ENCODE data around the gene GPSM3.
"Not testable (repeated sequence)": the region's sequence is repeated elsewhere in the genome, so short reads cannot be mapped to it uniquely, and the experiment has no call there.

The GPSM3 gene

DNA sequence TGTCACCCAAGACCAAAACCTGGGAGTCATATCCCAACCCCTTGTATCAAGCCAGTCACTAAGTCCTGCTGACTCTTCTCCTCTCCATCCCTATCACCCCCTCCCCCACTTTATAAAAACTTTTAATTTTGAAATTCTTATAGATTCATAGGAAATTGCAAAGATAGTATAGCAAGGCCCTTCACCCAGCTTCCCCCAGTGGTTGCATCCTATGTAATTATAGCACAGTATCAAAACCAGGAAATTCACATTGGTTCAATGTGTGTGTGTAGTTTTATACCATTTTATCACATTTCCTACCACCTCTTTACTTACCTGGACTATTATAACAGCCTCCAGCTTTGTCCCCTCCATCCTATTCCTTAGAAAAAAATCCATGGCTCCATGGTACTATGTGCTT is 34.4 kb downstream of the GPSM3 start:
- Histone ChIP-seq H3K27ac (no peak overlapping the region), H3K4me3 (no peak overlapping the region)

DNA sequence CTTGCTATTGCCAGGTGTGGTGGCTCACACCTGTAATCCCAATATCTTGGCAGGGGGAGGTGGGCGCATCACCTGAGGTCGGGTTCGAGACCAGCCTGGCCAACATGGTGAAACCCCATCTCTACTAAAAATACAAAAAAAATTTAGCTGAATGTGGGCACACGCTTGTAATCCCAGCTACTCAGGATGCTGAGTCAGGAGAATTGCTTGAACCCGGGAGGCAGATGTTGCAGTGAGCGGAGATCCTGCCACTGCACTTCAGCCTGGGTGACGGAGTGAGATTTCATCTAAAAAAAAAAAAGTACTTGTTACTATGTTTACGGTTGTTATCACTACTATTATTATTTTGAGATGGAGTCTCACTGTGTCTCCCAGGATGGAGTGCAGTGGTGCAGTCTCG is 35.6 kb downstream of the GPSM3 start:
- Histone ChIP-seq H3K4me3 (no peak overlapping the region), H3K27ac (no peak overlapping the region)

DNA sequence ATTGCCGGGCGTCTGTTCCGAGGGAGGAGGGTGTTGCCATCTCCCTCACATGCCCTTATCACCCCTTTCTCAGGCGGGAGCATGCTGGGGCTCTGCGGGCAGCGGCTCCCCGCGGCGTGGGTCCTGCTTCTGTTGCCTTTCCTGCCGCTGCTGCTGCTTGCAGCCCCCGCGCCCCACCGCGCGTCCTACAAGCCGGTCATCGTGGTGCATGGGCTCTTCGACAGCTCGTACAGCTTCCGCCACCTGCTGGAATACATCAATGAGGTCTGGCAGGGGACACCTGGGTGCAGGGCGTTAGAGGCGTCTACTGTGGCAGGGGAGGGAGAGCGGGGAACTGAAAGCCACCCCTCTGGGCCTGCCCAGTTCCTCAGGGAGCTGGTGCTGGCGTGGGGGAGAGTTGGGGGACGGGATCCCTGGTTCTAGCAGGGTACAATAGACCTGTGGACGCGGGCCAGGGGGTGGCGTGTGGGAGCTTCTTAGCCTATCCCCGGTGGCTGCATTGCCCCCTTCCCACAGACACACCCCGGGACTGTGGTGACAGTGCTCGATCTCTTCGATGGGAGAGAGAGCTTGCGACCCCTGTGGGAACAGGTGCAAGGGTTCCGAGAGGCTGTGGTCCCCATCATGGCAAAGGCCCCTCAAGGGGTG is 37.8 kb downstream of the GPSM3 start:
- Histone ChIP-seq H3K27ac (peak overlapping the region; percentile 31 to 96 (median 86)), H3K4me3 (peak overlapping the region; percentile 56 to 78 (median 71))

DNA sequence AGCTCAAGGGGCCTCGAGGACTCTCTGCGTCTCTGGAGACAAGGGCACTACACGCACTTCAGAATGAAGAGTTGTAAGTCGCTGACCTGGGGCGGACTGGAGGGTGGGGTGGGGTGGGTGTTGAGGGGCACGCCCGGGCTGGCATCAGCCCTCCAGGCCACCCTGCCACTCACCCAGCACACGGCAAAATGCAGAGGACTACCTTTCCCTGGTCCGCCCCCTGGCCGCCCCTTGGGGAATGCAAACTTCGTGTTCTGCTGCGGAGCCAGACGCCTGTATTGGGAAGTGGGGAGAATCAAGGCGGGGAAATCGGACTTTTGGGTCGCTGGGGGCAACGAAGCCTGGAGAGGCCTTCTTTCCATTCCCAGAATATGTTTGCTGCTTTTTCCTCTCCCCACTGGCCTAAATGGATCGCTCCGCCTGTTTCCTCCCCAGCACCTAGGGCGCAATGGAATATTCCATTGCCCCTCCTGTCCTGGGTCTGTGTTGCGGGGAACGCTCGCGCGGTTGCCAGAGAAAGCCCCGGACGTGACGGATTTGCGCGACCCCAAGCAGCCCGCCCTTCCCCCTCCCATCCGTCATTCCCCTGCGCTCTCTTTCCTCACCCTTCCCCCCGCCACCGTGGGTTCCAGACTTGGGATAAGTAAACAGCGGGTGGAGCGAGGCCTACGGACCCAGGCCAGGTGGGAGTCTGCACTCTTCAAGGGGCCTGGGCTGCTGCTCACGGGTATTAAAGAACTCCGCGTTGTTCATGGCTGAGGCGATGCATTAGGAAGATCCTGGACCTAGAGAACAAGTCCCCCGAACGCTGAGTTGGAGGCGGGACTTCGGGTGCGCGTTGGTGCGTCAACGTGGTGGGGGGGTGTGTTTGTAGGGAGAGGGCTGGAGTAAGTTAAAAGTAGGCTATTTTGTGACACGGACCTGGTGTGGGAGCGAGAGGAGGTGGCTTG is 38.6 kb downstream of the GPSM3 start, which contains the start of gene PPT2:
Gene PPT2 (plus strand): TSS at position 578 of the 950 bp plus-strand sequence. CDS start 454 bp downstream, outside the sequence.
- H3K27ac ChIP-seq, result peak within 1 kb of the TSS; percentile 31 to 96 (median 86)
- peak within 1 kb of the TSS; percentile 56 to 78 (median 71) for H3K4me3 ChIP-seq

DNA sequence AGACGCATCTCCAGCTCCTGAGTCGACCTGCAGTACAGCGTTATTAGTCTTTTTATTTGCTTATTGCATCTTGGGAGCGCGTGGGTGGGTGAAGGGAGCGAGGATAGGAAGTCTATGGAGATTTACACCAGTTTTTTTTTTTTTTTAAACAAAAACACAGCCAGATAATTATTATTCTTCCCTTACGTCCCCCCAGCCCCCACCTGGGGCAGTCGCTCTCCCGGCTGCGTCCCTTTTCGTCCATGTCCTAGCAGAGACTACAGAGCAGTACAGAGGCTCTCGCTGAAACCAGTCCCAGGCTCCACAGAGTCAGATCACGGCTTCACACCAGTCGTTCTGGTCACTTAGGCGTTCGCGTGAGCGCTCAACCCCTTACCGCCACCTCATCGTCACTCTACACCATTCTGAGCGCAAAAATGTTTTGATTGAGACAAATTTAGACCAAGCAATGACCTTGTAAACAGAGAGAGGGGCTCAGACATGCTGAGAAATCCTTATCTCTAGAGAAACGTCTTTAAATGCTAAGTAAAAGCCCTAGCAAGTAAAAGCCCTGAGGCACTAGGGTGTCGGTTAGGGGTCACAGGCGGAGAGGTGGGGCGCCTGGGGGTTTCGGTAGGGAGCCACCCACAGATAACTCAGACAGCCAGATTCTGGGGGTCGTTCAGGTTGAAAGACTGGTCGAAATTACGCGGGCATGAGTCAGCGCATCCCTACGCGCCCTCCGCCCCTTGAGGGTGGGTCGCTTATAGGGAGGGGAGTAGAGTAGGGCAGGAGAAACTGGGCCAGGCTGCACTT is 39.5 kb downstream of the GPSM3 start:
- Histone ChIP-seq H3K27ac (peak overlapping the region; percentile 0 to 96 (median 86)), H3K4me3 (peak overlapping the region; percentile 56 to 78 (median 71))

DNA sequence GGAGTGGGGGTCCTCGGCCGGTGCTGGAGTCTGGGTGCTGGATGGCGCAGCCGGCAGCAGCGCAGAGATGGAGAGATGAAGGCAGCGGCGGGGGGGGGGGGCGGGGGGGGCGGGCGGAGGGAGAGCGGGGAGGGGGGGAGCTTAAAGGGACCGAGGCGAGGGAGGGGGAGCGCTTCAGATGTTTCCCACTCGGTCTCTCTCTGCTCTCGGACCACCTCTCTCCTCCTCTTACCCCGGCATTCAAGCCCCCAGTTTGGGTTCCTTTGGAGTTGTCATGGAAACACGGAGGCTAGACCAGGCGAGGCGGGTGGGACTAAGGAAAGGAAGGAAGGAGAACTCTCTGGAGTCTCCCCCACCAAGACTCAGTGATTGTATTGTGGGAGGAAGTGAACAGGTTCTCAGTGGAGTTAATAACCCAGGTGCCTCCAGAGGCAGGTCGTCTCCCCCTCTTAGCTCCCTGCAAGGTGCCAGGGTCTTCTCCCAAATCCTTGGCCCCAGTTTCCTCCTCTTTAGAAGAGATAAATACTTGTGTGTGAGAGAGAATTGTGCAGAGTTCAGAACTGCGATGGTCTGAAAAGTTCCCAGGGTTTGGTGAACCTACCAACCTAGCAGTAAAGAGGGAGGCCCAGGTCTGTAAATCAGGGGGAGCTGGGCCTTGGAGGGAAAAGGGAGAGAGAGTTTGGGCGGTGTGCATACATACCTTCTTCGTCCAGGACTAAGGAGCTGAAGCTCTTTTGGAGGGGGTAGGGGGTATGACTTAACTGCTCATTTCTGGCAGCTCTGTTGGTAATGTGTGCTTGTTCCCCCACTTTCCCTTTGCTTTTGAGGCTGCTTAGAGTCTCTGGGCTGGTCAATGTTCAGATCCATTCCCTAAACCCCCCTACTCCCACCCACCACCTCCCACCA is 40.3 kb downstream of the GPSM3 start, which contains the start of gene PRRT1:
Gene PRRT1 (minus strand): TSS at position 77 of the 906 bp plus-strand sequence. CDS start 112 bp downstream, outside the sequence.
- Histone ChIP-seq H3K4me3 (peak within 1 kb of the TSS in 6 of 7 experiments; percentile 56 to 78 (median 72)), H3K27ac (peak within 1 kb of the TSS in 17 of 21 experiments; percentile 19 to 96 (median 87))

DNA sequence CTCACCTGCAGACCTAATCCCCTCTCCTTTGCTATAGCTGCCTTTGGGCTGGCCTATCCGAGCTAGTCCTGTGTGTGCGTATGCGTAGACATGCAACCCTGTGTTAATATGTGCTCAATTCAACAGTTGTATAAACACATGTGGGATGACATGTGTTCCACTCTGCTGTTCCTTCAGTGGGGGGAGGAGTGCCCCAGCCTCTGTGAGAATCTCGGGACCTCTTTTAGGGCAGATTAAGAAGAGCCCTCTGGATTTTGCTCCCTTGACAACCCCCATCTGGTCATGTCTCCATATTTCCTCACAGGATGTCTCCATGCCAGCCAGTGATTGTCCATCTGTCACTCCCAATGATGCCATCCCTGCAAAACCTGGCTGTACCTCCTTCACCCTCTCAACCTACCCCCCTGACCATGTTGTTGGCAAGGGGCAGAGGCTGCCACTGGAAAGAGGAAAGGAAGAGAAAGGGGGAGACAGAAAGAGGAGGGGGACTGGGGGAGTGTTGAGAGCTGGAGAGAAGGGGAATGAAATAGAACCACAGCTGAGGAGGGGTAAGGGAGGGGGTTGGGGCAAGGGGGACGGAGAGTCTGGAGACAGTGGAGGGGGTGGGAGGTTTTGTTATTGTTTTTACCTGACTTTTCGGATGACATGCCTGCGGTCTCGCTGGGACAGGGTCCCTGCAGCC is 41.1 kb downstream of the GPSM3 start:
- Histone ChIP-seq H3K4me3 (peak overlapping the region in 3 of 7 experiments; percentile 13 to 27 (median 26)), H3K27ac (peak overlapping the region in 1 of 21 experiments; percentile 77)

DNA sequence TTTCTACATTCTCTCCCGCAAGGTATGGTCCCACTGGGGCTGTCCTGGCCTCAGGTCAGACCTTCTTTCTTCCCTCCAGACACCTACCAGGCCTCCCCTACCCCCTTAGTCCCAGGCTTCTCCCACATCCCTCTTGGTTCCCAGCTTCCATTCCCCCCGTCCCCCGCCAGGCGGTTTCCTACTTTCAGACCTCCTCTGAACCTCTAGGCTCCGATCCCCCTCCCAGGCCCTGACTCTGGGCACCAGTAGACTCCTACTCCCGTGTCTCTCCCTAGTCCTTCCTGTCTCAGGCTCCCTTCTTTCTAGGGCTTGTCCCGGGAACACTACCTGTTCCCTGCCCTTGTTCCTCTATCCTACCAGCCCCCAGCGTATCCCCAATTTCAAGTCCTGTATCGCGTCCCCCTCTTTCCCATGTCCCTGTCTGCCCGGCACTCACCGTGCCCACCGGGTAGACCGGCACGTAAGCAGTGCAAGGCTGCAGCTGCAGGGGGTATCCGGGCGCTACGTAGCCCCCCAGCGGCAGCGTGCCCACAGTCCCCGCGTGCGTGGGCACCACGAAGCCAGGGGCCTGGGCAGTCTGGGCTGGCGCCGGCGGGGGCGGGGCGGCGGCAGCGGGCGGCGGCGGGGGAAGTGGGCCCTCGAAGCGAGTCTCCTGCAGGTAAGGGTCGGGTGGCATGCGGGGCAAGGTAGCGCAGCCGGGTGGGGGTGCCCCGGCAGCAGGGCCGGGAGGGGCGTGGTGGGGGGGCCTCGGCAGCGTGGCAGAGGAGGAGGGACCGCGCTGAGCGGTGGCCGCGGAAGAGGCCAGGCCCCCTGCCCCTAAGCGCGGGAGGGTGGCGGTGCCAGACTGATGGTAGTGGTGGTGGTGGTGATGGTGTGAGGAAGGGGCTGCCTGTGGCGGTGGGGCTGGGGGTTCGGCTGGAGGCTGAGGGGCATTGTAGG is 42.2 kb downstream of the GPSM3 start:
- Histone ChIP-seq H3K4me3 (no peak overlapping the region), H3K27ac (no peak overlapping the region)

DNA sequence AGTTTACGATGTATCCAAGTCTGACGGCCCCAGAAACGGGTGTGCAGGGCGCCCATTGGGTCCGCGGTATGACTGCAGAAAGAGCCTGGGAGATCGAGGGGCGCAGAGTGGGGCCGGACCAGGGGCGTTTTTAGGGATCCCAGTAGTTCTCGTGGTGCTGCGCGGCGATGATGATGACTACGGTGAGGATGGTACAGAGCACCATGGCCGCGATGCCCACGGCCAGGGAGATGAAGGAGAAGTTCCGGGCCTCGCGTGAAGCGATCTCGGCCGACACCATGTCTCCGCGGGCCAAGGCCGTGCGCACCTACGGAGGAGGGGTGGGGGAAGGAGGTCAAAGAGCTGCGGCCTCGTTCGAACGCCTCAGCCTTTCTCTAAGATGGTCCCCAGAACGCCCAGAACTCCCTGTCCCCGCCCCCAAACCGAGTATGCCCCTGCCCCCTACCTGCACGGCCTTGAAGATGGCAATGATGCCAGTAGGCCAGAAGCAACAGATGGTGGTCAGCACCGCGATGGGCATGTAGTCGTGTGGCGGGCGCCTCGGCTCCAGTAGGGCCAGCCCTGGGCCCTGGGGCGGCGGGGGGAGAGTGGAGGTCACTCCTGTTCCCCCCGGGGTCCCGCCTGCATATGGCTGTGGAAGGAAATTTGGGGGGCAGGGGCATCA is 43.2 kb downstream of the GPSM3 start:
- Histone ChIP-seq H3K27ac (peak overlapping the region in 2 of 21 experiments; percentile 5 to 44), H3K4me3 (peak overlapping the region; percentile 15 to 43 (median 25))

DNA sequence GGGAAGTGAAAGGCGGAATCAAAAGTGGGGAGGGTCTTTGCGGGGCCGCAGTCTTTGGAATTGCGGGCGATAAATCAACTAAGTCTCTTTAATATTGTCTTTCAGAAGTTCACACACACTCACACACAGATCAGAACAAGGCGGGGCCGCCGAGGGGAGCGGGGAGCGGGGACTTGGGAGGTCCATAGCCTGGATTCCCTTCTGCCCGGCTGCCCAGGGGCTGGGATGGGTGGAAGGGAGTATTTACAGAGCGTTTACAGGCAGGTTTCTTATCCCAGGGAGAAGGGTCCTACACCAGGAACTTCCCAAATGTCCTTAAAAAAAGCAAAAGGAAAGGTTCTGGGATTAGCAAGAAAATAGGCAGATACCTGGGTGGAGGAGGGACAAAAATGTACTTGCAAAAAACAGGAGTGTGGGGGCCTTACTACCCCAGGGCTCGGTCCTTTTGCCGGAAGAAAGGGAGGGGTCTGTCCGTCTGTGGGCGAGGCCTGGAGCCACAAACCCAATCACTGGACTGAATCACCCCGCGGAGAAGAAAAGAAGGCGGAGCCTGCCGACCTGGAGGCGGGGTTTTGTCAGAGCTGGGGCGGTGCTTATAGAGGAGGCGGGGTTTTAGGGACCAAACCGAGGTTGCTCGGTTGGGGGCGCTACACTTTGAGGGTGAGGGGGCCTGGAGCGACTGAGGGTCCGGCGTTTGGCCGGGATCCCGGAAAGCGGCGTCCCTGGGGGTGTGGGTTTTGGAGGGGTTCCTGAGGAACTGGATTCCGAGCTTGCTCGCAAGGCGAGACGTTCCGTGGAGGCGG is 44.0 kb downstream of the GPSM3 start:
- peak overlapping the region; percentile 15 to 43 (median 25) for H3K4me3 ChIP-seq
- H3K27ac ChIP-seq, result peak overlapping the region in 7 of 21 experiments; percentile 15 to 59 (median 44)

DNA sequence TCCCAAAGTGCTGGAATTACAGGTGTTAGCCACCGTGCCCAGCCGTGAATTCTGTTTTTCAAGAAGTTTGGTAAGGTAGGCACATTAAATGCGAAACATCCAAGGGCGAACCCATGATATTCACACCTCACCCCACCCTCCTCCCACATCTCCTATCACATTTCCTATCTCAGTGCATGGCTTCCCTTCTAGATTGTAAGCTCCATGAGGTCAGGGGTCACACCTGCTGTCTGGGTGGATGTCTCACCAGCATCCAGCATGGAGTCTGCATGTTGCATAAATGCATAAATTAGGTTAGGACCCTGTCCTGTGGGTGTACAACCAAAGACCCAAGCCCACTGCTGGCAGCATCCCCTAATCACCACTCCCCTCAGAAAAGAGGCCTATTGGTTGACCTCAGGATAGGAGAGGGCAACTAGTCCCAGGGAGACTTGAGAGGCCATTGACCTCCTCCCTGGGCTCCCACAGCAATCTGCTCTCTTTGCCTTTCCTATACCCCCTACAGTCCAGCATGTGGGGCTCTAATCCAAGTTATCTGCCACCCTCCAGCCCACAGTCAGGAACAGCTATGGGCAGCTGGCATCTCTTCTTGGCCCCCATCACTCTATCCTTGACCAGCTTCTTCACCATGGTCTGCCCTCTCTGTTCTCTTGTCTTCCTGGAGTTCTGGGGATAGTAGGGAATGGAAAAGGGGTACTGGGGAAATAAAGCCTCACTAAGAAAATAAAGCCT is 44.9 kb downstream of the GPSM3 start:
- no peak overlapping the region for H3K27ac ChIP-seq

DNA sequence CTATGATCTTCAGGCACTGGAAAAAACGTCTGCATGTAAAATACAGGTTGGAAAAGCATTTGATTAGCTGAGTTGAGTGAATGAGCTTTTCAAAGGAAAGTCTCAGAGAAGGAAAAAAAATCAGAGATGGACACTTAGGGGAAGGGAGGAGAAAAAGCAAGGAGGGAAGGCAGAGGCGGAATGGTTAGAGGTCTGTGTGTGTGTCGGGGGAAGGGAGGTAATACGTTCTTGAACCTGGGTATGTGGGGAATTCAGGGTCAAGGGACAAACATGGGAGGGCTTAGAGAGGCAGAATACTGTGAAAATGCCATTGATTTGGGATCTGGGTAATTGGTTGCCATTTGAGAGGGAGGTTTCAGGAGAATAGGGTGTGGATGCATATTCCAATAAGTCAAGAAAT is 45.8 kb downstream of the GPSM3 start:
- H3K4me3 ChIP-seq, result no peak overlapping the region
- H3K27ac ChIP-seq, result peak overlapping the region in 1 of 21 experiments; percentile 19

More for the DNA sequence above, 44.9 kb downstream of the GPSM3 start:
- peak overlapping the region in 1 of 7 experiments; percentile 43 for H3K4me3 ChIP-seq

DNA sequence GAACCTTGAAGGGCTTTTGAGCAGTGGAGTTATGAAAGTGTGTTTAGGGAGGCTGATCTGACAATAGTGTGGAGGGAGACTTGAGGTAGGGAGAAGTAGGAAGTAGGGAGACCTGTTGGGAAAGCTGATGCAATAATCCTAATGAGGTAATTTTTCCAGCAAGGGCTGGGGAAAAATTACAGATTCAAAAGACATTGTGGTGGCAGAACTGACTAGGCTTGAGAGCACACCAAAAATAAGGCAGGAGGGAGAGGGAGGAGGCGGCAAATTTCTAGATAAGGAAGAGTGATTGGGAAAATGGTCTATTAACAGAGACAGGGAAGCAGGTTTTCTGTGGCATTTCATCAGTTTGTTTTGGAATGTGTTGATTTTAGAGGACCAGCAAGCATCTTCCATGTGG is 46.2 kb downstream of the GPSM3 start:
- no peak overlapping the region for H3K4me3 ChIP-seq
- H3K27ac ChIP-seq, result peak overlapping the region in 1 of 21 experiments; percentile 19

DNA sequence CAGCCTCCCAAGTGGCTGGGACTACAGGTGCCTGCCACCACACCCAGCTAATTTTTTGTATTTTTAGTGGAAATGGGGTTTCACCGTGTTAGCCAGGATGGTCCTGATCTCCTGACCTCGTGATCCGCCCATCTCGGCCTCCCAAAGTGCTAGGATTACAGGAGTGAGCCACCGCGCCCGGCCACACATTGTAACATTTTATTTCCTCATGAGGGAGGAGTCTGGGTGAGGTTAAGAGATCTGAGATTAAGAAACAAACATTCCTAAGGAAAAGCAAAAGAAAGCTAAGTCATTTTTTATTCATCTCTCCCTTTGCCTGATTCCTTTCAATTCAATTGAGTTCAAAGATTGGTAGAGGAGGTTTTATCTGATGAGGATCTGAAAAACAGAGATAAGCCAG is 48.2 kb downstream of the GPSM3 start:
- H3K4me3 ChIP-seq, result not testable (repeated sequence)
- H3K27ac ChIP-seq, result peak overlapping the region in 6 of 21 experiments; percentile 16 to 35 (median 19)

All from skin epidermis (tissue), 12 donors.